CD4-positive, alpha-beta T cell treated with Interleukin-6 for 4 hours (primary cell): ENCODE results near the gene USP3.

Experiments used
- DNase-seq: peaks from one replicate; pipeline ENCODE4 v3.0.0-alpha.2; 2020; ENCODE audit warnings: mixed read lengths

Gene USP3, protein sequence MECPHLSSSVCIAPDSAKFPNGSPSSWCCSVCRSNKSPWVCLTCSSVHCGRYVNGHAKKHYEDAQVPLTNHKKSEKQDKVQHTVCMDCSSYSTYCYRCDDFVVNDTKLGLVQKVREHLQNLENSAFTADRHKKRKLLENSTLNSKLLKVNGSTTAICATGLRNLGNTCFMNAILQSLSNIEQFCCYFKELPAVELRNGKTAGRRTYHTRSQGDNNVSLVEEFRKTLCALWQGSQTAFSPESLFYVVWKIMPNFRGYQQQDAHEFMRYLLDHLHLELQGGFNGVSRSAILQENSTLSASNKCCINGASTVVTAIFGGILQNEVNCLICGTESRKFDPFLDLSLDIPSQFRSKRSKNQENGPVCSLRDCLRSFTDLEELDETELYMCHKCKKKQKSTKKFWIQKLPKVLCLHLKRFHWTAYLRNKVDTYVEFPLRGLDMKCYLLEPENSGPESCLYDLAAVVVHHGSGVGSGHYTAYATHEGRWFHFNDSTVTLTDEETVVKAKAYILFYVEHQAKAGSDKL

DNA sequence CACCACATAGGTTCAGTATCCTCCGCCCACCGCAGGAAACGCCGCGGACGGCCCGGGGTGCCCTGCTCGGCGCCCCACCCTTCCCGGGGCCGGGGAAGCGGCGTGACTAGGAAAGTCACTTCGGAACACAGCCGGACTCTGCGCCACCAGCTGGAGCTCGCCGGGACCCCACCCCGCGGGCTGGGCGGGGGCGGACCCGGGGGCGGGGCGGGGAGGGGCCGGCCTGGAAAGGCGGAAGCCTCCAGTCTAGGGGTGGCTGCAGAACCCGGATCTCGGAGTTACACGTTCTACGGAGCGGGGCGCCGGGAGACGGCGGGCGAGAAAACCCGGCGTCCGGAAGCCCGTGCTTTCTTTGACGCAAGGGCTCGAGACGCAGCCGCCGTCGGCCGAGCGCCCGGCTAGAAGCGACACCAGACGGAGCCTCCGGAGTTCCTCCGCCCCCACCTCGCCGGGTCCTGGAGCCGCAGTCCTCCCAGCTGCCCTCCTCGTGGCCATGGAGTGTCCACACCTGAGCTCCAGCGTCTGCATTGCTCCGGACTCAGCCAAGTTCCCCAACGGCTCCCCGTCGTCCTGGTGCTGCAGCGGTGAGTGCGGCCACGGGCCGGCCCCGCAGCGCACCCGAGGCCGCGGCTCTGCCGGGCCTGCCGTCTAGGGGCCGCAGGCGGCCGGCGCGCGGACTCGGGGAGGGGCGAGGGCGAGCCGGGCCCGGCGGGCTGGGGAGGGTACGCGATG lies at the start of gene USP3:
Gene USP3 (plus strand): TSS at position 347 of the 732 bp plus-strand sequence. CDS start 147 bp downstream, at position 494.
- DNase-seq = peak; percentile 94

DNA sequence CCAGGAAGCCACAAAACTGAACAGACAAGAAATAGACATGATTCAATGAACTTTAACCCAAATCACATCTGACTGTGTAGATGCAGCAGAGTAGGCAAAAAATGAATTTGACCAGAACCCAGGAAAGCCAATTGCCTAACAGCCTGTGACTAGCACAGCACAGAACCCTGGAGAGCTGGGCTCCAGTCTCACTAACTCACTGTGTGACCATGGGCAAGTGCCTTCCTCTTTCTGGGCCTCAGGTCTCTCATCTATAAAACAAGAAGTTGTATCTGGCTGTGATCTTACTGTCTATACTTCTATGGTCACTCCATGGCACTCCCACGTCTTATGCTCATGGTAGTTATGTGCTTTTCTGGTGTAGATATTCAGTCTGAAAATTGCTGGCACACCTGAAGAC lies 48.1 kb upstream of the USP3 start:
- DNase-seq = no peak

DNA sequence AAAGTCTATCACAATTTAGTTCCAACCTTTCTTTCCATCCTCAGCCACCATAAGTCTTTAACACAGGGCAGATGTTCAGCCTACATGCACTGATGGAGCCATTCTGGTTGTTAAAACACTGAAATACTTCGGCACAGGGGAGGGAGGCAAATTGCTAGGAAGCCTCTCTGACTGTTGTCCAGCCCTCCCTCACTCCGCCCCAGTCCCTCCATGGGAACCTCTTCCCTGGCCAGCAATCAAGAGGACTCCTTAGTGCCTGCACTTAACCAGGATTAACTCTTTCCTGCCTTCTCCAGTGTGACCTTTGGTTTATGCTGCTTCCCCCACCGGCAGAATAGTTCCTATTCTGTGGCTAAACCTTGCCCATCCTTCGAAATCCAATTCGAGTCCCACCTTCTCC lies 47.0 kb upstream of the USP3 start:
- no peak for DNase-seq

DNA sequence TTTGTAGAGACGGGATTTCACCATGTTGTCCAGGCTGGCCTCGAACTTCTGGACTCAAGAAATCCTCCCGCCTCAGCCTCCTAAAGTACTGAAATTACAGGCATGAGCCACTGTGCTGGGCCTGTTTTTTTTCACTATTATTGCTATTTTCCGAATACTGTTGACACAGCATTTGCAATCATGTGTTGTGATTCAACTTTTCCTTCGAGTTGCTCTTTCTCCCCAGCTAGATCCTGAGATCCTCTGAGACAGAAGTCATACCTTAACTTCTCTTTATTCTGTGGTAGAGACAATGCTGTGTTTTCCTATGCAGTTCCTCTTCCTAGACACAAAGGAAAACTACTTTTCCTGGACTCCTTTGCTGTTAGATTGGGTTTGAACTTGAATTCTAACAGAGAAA lies 46.4 kb upstream of the USP3 start:
- DNase-seq = no peak

DNA sequence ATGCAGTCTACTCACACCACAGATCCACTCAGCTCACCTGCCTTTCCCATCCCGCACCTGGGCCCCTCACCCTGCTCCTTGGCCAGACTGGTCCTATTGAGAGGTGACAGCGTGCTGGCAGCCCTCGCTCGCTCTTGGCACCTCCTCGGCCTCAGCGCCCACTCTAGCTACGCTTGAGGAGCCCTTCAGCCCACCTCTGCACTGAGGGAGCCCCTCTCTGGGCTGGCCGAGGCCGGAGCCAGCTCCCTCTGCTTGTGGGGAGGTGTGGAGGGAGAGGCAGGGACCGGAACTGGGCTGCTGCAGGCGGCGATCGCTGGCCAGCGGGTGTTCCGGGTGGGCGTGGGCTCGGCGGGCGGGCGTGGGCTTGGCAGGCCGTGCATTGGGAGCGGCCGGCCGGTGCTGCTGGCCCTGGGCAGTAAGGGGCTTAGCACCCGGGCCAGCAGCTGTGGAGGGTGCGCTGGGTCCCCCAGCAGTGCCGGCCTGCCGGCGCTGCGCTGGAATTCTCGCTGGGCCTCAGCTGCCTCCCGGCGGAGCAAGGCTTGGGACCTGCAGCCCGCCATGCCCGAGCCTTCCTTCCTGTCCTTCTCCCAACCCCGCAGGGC lies 45.5 kb upstream of the USP3 start:
- DNase-seq = no peak

DNA sequence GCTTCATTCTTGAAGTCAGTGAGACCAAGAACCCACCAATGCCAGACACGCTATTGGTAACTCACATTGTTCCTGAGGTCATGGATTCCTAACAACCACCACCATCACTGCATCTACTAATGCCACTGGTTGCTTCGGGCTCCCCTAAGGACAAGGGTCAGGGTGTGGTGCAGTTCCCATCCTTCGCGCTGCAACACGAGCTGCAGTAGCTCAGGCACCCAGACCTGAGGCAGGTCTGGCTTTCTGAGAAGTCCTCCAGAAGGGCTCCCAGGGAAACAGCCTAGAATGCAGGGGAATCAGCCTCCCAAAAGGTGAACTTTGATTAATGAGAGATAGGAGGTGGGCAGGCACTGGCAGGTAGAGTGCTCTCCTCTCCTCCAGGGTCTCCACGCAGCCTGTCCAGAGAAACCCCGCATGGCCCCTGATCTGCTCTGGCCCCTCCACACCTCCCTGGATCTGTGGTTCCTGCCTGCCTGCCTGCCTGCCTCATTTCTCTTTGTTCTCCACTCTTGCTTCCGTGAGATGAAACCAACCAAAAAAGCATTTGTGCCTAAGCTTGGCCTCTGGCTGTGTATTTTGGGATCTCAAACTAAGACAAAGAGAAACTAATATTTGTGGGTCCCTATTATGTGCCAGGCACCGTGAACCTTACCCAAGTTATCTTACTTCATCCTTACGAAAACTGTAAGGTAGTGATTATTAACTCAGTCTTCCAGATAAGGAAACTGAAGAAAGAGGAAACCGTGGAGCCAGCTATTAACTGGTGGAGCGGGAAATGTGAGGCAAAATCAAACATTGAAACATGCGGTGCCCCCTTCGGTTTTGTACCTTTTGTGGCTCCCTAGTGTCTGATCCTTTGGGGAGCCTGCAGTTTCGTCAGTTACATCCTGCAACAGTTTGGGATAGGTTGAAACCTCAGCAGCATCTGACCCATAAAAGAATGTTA lies 43.9 kb upstream of the USP3 start:
- DNase-seq = no peak

DNA sequence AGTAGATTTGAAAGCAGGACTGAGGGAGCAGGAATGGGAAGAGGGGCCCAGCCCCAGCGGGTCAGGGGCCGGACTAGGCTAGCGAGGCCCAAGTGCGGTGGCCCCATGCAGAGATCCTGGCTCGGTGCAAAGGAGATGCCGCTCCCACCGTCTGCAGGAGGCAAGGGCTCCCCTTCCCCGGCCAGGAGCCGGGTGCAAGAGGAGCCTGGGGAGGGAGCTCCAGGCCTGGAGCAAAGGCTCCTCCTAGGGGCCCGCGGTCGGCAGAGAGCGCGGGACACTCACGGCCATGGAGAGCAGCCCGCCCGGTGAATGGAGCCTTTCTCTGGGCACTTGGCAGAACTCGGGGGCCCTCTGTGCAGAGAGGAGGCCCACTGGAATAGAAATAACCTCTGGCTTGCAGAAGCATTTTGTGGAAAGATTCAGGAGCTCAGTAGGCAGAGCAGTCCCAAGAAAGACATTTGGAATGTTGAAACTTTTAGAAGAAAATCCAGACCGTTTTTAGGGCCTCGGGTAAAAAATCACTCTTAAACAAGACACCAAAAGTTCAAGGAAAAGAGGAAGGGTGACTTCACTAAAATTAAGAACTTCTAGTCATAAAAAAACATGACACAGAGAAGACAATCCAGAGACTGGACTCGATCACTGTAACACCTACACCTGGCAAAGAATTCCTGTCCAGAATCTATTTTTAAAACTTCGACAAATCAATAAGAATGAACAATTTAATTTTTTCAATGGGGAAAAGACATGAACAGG lies 43.0 kb upstream of the USP3 start:
- no peak for DNase-seq

DNA sequence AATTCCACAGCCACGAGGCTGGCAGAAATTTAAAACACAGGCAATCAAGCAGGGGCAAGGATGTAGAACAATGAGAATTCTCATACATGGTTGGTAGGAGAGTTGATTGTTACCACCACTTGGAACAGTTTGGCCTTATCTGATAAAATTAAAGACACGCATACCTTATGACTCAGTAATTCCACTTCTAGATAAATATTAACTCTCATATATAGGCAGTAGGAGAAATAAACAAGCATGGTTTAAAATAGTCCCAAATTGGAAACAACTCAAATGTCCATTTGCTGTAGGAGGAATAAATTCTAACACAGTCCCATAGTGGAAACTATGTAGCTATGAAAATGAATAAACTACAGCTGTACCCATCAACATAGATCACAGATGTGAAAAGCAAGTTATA lies 42.3 kb upstream of the USP3 start:
- DNase-seq = no peak

DNA sequence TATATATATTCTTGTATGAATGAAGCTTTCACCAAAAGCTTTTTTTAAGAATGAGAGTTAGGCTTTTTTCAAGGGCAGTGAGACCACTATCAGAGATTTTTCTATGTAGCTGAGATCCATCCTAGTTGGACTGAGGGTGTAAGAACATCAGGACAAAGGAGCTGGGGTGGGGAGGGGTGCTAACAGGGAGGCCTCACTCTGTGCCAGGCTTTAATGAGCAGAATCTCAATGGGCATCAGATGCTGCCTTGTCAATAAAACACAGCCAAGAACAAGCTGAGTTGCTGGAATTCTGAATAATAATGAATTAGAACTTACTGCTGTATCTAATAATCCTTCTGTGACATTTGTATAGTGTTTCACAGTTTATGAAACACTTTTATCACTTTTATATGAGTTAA lies 41.4 kb upstream of the USP3 start:
- no peak for DNase-seq

DNA sequence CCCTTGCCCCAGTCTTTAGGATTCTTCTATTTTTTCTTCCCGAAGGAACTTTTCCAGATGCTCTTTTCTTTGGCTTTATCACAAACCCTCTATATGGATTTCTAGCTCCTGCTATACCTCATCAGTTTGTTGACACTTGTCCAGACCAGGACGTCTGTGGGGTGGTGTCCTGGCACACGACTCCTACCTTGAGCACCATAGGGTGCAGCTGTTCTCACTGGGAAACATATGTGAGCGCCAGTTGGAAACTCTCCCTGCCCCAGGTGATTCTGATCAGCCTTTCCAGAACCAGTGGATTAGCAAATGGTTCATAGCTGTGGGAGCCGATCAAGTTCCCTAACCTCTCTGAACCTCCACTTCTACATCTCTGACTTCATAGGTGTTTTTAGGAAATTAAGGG lies 40.6 kb upstream of the USP3 start:
- DNase-seq = no peak

DNA sequence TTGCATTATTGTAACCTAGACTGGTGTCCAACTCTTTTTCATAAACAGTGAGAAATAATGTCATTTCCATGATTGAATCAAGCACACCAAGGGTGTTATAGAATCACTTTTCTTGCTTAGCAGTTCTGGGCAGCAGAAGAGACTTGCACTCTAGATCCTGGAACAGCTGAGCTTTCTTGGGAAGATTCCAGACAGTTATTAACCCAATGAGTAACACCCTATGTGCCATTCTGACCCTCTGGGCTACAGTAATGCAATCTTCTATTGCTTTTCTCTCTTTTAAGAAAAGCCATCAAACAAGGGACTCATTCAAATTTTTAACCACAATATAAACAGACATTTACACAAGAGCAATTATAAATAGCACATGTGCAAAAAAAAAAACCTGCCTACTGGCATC lies 39.3 kb upstream of the USP3 start:
- no peak for DNase-seq

DNA sequence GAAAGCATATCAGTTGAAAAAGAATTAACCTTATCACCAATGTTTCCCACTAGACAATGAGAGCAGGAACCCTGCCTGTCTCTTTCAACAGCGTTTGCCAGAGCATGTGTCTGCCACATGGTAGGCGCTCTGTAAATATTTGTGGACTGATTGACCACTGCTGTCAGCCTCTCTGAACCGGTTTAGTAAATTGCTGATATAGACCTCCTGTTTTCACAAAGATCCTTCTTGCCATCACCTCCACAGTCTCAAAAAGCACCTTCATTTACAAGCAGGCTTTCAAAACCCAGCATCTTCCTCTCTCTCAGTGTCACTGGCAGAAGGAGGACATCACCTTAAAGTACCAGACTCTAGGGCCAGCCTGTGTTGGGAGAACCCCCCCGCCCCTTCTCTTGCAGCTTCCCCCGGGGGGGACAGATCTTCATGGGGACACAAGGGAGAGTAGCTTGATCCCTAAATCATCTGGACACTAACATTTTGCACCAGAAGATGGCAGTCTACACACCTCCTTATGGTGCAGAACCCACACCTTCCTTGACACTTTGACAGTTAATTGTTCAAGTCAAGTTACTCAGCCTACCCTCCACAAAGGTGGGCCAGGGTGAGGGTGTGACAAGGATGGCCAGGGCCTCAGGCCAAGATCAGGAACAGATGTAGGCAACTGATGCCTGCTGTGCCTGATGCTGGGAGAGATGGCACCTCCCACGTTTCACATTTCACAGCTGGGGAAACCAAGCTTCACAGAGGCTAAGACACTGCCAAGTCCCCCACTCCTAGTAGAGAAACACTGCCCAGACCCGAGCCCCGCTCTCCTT lies 37.8 kb upstream of the USP3 start:
- DNase-seq = peak; percentile 65

DNA sequence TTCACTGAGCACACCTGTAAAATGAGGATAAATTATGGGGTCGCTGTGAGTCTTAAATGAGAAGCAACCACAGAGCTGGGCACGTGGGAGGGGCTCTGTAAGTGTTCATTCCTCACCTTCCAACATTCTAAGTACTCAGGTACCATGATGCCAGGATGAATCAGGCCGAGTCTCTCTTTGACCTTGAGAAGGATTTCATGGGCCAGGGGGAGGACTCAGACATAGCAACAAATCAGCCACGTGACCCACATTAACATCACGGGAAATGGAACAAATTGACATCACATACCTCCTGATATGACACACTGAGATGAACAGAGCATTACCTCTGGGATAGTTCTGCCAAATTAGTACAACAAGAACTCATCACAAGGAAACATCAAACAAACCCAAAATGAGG lies 35.2 kb upstream of the USP3 start:
- peak; percentile 25 for DNase-seq

DNA sequence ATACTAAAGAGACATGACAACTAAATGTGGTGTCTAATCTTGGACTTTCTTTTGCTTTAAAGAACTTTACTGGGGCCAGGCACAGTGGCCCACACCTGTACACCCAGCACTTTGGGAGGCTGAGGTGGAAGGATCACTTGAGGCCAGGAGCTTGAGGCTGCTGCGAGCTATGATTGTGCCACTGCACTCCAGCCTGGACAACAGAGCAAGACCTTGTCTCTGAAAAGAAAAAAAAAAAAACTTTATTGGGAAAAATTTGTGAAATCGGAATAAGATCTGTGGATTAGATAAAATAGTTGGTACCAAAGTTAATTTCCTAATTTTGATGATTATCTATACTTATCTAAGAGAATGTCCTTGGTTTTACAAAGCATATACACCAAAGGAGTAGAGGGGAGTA lies 34.4 kb upstream of the USP3 start:
- no peak for DNase-seq

DNA sequence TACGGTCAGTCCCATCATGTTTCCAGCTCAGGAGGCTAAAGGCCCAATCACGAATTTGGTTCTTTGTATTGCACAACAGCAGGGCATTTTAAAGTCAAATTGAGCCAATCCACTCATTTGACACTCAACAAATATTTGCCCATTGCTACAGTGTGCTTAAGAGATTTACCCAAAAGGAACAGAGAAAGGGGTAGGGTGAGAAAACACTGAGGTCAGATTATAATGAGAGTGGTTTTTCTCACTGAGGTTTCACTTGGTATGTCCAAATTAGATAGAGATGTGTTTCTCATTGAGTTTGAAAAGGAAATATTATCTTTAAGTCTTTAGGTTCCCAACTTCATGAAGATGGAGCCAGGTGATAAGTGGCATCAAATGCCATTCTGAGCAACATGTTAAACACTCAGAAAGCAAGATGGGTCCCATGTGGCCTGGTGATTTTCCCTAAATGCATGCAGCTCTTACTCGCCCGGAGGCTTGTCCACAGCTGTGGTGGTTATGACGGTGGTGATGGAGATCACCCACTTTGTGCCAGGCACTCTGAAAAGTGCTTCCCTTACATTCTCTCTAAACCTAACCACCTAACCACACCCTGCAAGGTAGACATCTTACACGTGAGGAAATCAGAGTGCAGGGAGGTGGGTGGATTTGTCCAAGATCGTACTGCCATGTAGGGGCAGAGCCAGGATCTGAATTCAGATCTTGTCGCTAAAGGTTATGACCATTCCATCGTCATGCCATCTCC lies 31.2 kb upstream of the USP3 start:
- peak; percentile 30 for DNase-seq

DNA sequence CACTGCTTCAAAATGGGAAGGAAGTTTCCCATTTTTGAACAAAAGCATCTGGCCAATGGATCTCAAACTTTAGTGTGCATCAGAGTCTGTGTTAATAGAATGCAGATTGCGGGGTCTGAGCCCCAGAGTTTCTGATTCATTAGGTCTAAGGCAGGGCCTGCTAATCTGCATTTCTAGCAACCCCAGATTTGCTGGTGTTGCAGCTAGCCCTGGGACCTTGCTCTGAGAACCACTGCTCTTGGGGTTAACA lies 30.7 kb upstream of the USP3 start:
- DNase-seq = no peak

DNA sequence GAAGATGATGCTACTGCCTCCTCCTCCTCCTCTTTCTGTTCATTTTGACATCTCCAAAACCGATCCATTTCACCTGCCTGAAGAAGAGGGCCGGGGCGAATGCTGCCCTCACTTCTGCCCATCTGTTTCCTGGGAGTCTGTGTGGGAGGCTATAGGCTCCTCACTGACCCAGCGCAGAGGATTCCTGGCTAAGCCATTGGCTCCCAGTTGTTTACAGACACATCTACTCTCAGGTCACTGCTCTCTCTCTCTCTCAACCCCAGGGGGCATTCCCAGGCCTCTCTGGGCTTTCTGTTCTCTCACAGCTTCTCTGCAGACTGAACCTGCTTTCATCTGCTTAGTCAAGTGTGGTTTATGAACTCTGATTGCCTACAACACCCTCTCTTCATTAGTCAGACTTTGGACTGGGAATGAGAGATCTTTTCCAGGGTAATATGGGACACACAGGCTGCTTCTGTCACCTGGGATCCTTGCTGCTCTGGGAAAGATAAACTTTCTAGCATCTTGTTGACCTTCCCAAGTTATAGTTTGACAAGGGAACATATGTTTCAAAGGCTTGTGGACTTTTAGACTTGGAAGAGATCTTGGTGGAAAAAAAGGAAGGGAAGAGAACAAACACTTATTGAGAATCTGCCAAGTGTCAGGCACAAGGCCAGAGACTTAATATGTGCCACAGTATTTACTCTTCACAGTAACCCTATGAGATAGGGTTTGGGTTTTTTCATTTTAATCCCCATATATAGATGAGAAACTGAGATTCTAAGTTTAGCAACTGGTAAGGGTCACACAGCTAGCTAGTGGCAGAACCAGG lies 30.2 kb upstream of the USP3 start:
- DNase-seq = peak; percentile 67

DNA sequence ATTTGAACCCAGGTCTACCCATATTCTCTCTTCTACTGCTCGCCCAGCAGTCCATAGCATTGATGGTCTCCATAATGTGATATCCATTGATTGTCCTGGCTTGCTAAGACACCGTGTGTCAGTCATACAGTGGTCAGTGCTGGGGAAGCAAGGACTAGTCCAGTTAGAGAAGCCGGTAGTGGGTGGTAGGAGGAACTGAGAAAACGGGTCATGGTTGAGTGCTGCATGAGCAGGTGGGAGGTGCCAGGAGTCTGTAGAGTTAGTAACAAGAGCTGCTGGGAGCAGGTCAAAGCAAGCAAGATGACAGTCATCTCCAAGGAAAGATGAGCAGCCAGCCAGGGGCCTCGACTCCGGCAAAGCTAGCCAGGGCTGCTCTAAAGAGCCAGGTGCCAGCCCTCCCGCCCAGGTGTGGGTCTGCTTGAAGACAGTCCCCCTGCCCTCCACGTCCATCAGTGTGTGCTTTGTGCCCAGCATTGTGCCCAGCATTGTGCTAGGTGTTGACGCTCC lies 29.5 kb upstream of the USP3 start:
- DNase-seq = no peak

DNA sequence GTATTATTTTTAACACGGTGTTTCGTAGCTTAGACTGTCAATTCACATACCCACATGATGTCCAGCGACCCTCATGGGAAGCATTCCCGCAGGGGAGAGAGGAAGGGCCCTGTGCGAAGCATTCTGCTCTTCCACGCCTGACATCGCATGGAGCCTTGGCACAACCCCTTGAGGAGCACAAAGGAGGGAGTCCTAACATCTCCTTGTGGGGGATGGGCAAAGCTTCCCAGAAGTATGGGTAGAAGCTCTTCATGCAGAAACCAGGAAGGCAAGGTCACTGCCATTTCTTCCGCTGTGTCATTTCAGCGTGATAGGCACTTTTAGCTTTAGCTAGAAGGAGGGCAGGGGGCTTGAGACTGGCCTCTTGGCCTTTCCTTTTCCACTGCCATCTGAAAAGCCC lies 28.7 kb upstream of the USP3 start:
- no peak for DNase-seq
